ENCODE results near the gene EFCAB5.
A peak's percentile ranks its signal among the peaks of the same experiment; 100 is the strongest.
"Not testable (repeated sequence)": the region's sequence is repeated elsewhere in the genome, so short reads cannot be mapped to it uniquely, and the experiment has no call there.

Gene EFCAB5

DNA sequence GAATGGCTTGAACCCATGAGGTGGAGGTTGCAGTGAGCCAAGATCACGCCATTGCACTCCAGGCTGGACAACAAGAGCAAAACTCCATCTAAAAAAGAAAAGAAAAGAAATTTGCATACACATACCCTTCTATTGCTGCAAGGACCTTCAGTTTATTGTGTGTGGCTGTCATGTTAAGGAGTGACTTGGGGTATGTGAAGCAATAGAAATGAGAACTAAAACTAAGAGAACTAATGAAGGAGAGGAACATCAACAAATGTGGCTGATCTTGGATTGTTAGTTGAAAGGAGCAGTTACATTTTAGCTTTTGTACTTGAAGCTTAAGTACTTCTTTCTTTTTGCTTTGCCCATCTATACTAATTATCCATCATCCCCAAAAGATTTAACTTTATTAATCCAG lies 162.5 kb downstream of the EFCAB5 start:
- DNase-seq: no peak

- DNase-seq: peak; percentile 77
Observed at GRCh38 chr17:30104575-30105339, 163.3 kb downstream of the EFCAB5 start.

- DNase-seq: no peak
Observed at GRCh38 chr17:30112794-30113193, 171.4 kb downstream of the EFCAB5 start.

GRCh38 chr17:30113213-30113612 lies 171.8 kb downstream of the EFCAB5 start:
- DNase-seq: no peak

DNA sequence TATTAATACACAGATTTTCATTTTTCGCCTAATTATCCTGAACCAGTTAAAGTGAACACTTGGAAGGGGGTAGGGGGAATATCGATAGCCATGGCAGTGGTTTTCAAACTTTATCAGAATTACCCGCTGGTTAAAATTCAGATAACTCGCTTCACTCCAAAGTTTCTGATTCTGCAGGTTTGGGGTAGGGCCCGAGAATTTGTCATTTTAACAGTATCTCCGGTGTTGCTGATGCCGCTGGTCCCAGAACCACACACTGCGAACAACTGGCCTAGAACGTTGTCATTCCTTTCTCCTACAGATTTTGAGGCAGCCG lies 174.9 kb downstream of the EFCAB5 start:
- no peak for DNase-seq

DNA sequence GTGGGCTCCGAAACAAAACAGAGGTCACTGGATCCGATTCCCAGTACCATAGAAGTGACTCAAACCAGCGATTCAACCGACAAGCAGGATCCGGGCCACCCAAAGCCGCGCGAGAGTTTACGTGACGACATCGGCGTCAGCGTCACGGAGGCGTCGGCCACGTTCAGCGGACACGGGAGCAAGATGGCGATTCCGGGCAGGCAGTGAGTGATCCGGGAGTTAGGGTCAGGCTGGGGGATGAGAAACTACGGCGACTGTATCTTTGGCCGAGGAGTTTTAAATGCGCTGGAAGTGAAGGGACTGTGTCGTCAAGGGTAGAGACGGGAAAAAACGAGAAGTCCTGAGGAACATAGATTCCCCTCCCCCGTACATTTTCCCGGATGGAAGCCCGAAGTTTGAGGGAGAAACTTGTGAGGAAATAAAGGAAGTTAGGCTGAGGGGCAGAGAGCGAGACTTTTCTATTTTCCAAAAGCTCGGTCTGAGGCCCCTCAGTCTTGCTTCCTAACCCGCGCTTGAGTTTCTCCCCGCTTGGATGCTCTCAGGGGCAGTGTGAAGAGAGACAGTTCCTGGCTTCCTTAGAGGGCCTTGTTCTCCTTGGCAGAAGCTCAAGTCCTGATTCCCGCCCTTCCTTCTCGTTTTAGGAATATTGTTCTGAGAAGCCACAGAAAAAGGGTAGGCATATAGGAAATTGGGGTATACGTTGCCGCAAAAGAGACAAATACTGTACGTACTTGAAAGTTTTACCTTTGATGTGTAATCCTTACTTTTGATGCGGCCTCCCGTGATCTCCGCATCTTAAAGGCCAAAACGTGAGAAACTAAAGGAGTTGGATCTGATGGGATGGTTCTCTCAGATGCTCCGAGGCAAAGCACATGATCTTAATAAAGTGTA lies 175.5 kb downstream of the EFCAB5 start, which contains the start of gene NSRP1:
Gene NSRP1 (plus strand): TSS at position 156 of the 891 bp plus-strand sequence. CDS start 28 bp downstream, at position 184.
- peak; percentile 86 for DNase-seq

- no peak for DNase-seq
Observed at GRCh38 chr17:30117675-30118081, 176.2 kb downstream of the EFCAB5 start.

GRCh38 chr17:30118635-30119034 lies 177.2 kb downstream of the EFCAB5 start:
- DNase-seq: not testable (repeated sequence)

GRCh38 chr17:30124273-30124796 lies 182.9 kb downstream of the EFCAB5 start:
- DNase-seq: no peak

DNA sequence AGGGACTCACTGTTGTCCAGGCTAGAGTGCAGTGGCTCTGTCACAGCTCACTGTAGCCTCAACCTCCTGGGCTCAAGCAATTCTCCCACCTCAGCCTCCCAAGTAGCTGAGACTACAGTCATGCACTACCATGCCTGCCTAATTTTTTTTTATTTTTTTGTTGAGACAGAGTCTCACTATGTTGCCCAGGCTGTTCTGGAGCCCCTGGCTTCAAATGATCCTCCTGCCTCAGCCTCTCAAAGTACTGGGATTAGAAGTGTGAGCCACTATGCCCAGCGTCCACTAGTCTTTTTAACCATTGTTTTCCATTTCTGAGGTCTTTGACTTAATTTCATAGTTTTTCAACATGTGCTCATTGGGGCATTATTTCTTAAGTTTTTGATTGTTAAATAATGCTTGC lies 188.7 kb downstream of the EFCAB5 start:
- DNase-seq: no peak

DNA sequence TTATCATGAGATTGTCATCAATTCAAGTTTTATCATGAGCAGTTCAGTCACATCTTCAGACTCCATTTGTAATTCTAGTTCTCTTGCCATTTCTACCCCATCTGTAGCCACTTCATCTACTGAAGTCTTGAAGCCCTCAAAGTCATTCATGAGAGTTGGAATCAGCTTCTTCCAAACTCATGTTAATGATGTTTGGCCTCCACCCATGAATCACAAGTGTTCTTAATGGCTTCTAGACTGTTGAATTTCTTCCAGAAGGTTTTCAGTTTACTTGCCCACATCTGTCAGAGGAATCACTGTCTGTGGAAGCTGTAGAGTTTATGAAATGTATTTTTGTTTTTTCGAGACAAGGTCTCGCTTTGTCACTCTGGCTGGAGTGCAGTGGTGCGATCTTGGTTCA lies 191.2 kb downstream of the EFCAB5 start:
- no peak for DNase-seq

DNA sequence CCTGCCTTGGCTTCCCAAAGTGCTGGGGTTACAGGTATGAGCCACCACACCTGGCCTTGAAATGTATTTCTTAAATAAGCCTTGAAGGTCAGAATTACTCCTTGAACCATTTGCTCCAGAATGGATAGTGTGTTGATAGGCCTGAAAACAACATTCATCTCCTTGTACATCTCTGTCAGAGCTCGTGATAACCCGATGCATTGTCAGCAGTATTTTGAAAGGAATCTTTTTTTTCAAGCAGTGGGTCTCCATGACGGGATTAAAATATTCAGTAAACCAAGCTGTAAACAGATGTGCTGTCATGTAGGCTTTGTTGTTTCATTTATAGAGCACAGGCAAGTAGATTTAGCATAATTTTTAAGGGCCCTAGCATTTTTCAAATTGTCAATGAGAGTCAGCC lies 191.8 kb downstream of the EFCAB5 start:
- DNase-seq: no peak

DNA sequence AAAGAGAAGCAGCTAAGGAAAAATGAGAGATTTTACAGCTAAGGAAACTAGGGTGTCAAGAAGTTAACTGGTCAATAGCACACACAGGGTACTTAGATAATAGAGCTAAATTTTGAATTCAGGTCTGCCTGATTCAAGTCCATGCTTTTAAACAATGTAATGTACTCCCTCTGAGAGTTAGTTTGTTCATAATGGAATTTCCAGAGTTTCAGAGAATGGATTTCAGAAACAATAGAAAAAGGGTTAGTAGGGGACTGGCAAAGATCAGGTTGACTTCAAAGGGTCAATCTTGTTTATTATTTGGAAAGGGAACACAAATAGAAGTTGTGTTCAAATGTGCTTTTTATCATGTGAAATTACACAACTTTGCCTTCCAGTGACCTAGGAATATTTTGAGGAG lies 193.1 kb downstream of the EFCAB5 start:
- DNase-seq: no peak

DNA sequence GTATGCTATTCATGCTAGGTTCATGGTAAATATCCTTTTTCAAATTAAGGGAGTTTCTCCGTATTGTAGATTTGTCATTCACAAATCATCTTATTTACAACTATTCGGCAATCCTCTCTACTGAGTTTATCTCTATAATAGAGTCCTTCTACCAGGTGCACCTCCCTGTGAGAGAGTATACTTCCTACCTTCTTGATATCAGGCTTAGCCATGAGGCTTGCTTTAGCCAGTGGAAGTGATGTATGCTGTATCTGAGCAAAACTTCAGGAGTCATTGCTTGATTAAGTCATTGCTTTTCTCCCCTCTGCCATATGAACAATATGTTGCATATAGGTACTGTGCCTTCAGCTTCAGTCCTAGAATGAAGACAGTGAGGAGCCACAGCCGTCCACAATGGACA lies 195.7 kb downstream of the EFCAB5 start:
- no peak for DNase-seq

DNA sequence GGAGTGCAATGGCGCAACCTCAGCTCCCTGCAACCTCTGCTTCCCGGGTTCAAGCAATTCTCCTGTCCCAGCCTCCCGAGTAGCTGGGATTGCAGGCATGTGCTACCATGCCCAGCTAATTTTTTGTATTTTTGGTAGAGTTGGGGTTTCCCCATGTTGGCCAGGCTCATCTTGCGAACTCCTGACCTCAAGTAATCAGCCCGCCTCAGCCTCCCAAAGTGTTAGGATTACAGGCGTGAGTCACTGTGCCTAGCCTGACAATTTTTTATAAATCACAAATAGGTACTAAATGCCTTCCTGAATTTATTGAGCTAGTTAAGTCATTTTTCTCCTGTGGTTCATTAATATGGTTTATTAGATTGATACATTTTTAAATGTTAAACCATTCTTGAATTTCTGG lies 206.4 kb downstream of the EFCAB5 start:
- DNase-seq: not testable (repeated sequence)

DNA sequence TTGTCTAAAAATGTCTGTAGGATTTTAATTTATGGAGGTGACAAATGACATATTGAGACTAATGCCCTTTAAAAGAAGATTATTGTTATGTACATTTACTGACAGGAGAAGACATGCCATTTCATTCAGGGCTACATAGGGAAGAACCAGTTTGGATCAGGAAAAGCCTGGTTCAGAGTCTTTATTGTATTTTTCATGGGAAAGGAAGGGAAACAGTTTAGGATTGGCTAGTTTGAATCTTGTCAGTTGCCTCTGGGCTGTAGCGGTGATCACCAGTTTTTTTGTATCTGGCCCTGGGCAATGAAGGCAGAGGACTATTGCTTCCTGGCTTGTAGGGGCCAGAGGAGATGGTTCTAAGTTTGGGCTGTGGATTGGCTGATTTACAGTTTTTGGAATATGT lies 206.9 kb downstream of the EFCAB5 start:
- DNase-seq: no peak

- DNase-seq: no peak
Observed at GRCh38 chr17:30151471-30151870, 210.0 kb downstream of the EFCAB5 start.

GRCh38 chr17:30153463-30153862 lies 212.0 kb downstream of the EFCAB5 start:
- no peak for DNase-seq

GRCh38 chr17:30155389-30155788 lies 214.0 kb downstream of the EFCAB5 start:
- DNase-seq: no peak

Measured in NCI-H1105 (cell line).